ENCODE data around the gene SHB. TPM values are rescaled to one million over a fixed set of nuclear protein-coding genes. Genes with fewer than 3 reads are reported as not detected.

SHB gene
- total and polyA plus RNA-seq, 2 of the 8 experiments (the other 6 are each of a cell fraction or from before 2014, with no cell fraction given): 4.1 to 12.6 TPM

DNA sequence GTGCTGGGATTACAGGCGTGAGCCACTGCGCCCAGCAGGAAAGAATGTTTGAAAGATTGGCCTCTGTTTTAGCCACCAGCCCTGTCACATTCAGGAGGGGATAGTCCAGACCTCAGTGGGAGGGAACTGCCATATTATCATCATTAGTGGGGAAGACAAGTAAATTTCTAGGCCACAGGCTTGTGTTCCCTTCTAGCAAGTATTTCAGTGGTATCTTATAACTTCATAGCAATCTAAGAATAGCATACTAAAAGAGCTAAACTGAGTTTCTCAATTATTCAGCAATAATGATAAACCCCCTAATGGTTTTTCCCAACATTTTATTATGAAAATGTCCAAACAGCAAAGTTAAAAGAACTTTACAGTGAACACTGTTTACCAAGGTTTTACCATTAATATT is 195.1 kb downstream of the SHB start:
- no peak overlapping the region for H2BK120ac ChIP-seq (replicated peaks; ENCODE audit: low read depth, low read length)
- no peak overlapping the region for H2AFZ ChIP-seq (ENCODE audit: low read length)
- H3K9me3 ChIP-seq (ENCODE audit: insufficient read depth in 2 of 2, low read depth in 1 of 2, low read length in 1 of 2): peaks cover 9 to 10% of the 10 kb centered on the region in 2 experiments
- H3K79me2 ChIP-seq (ENCODE audit: control insufficient read depth in 1 of 2, insufficient read depth in 2 of 2, low read length in 2 of 2): no peaks in the 10 kb centered on the region
- no peaks in the 10 kb centered on the region for H4K20me1 ChIP-seq (replicated peaks in 1 of 2; ENCODE audit: control insufficient read depth in 1 of 2, insufficient read depth in 2 of 2, low read length in 2 of 2)
- no peaks in the 10 kb centered on the region for H3K79me1 ChIP-seq (ENCODE audit: low read depth, low read length)
- DNase-seq (ENCODE audit: low read depth in 1 of 2, low spot score in 2 of 2): no peak
- no peak overlapping the region for H2BK15ac ChIP-seq (ENCODE audit: low read length)
- no peak overlapping the region for H2AK5ac ChIP-seq (ENCODE audit: low read depth, low read length)
- CTCF ChIA-PET (ENCODE audit: partially characterized antibody): no interaction called here
- no peak overlapping the region for H3K9ac ChIP-seq (replicated peaks in 1 of 4; ENCODE audit: extremely low read depth in 1 of 4, low read depth in 3 of 4, low read length in 3 of 4)
- peaks cover 0 to 5% (median 0%) of the 10 kb centered on the region in 4 experiments; a peak in 1 of 8 replicates for H3K36me3 ChIP-seq (ENCODE audit: control insufficient read depth in 2 of 4, insufficient read depth in 4 of 4, low read length in 3 of 4)
- H3K23ac ChIP-seq (ENCODE audit: insufficient read length): no peak overlapping the region
- H2BK20ac ChIP-seq (ENCODE audit: low read length): no peak overlapping the region
- no peak overlapping the region for H2BK5ac ChIP-seq (ENCODE audit: low read depth, low read length)
- H3K4me1 ChIP-seq (replicated peaks in 1 of 4; ENCODE audit: control insufficient read depth in 3 of 4, insufficient read depth in 4 of 4, low read length in 3 of 4): no peaks in the 10 kb centered on the region
- no peak overlapping the region for H4K8ac ChIP-seq (ENCODE audit: extremely low read depth, insufficient read depth, low read length)
- no peak overlapping the region for H3K4me3 ChIP-seq (ENCODE audit: extremely low read depth in 1 of 4, insufficient read depth in 2 of 4, low read depth in 3 of 4, low read length in 4 of 4)
- no peak overlapping the region for H3K56ac ChIP-seq (replicated peaks; ENCODE audit: insufficient read length, low read depth, low read length)
- WGBS, 2 experiments (ENCODE audit: extremely low coverage in 1 of 2, insufficient coverage in 1 of 2, insufficient read length in 1 of 2, insufficient replicate concordance in 2 of 2, low coverage in 1 of 2, low lambda C conversion rate in 2 of 2, missing lambda C conversion rate in 1 of 2): 85% methylated on average over 2 of the region's 2 CpGs; no CpG with 5 or more reads in 1 of the 2 experiments
- H3K4ac ChIP-seq (replicated peaks; ENCODE audit: insufficient read length, low read depth, low read length): no peak overlapping the region
- H3K4me2 ChIP-seq (ENCODE audit: insufficient read depth in 1 of 2, low read depth in 2 of 2, low read length in 2 of 2): no peak overlapping the region
- H2BK12ac ChIP-seq (ENCODE audit: low read depth, low read length): no peak overlapping the region
- H3K27me3 ChIP-seq (replicated peaks in 1 of 4; ENCODE audit: control insufficient read depth in 3 of 4, extremely low read depth in 1 of 4, insufficient read depth in 3 of 4, low read length in 3 of 4): no peaks in the 10 kb centered on the region
- H4K5ac ChIP-seq (ENCODE audit: insufficient read length, low read depth, low read length): no peak overlapping the region
- H3K14ac ChIP-seq (ENCODE audit: insufficient read length): no peak overlapping the region
- no peak overlapping the region for H3K18ac ChIP-seq (ENCODE audit: extremely low read depth, low read length)
- POLR2A ChIA-PET (ENCODE audit: partially characterized antibody): no interaction called here
- no peak overlapping the region for H4K91ac ChIP-seq (replicated peaks; ENCODE audit: insufficient read length, low read length)
- H3K23me2 ChIP-seq (ENCODE audit: low read depth, low read length): no peaks in the 10 kb centered on the region
- no peak overlapping the region for H3K27ac ChIP-seq (ENCODE audit: low read depth, low read length)
- no peak for FAIRE-seq
- TF ChIP-seq SAP30 (IDR thresholded peaks at IDR 0.05; ENCODE audit: insufficient read depth, insufficient replicate concordance, low read length) (no peak), SUZ12 (IDR thresholded peaks at IDR 0.05; ENCODE audit: low read length) (no peak), SP1 (IDR thresholded peaks at IDR 0.05; ENCODE audit: low read depth, low read length) (no peak), CTBP2 (IDR thresholded peaks at IDR 0.05; ENCODE audit: borderline replicate concordance, insufficient read depth, insufficient read length, low read length) (no peak), FOSL1 (IDR thresholded peaks at IDR 0.05; ENCODE audit: insufficient read depth, low read depth, low read length) (no peak)
